A549 (cell line): ENCODE results near the gene RIMS4. TPM values are rescaled to one million over a fixed set of nuclear protein-coding genes. Genes with fewer than 3 reads are reported as not detected.

ENCODE experiments used
- ATAC-seq, 2 experiments: fragments of 200-7000 bp in 1 of 2; fragments of >200 bp in 1 of 2; cut with Nextera tagmentation in 1 of 2; cut with Tn5 transposase in 1 of 2; 3 replicates each; pipeline versions ENCODE4 v1.8.0 to v1.9.1; 2018 to 2020; ENCODE audit warnings: mild to moderate bottlenecking in 1 of 2, moderate library complexity in 1 of 2
- CTCF ChIA-PET: fragments of 300-600 bp; sonication (Branson Sonifier 250); formaldehyde crosslinking; extraction: SDS; loops from one replicate; lab custom pipeline; 2021; ENCODE audit warnings: antibody characterized with exemption, inconsistent platforms; lab: Yijun Ruan, JAX
- POLR2A ChIA-PET: fragments of 350-600 bp; formaldehyde crosslinking; extraction: SDS; loops from one replicate; lab custom pipeline; 2021; ENCODE audit warnings: antibody characterized with exemption, inconsistent platforms; lab: Yijun Ruan, JAX
- DNase-seq, 2 experiments: peaks; one replicate each; pipeline versions ENCODE4 v3.0.0 to v3.0.0-alpha.2; 2011 to 2016; ENCODE audit warnings: low read depth in 1 of 2, low spot score in 1 of 2
- FAIRE-seq: peaks from 2 replicates; lab custom pipeline; 2011; peaks lifted over from hg19 to GRCh38; lab: Jason Lieb, UNC
- H3K27ac ChIP-seq, 2 experiments: fragments of >200 bp; sonication (Bioruptor Twin); formaldehyde crosslinking; 3 replicates each; pipeline ENCODE4 v1.5.1; 2016 to 2017
- H3K4me1 ChIP-seq: fragments of >200 bp; sonication (Bioruptor Twin); formaldehyde crosslinking; 3 replicates; pipeline ENCODE4 v1.6.1; 2016
- H3K4me2 ChIP-seq: fragments of >200 bp; sonication (Bioruptor Twin); formaldehyde crosslinking; 3 replicates; pipeline ENCODE4 v1.6.1; 2016
- H3K4me3 ChIP-seq: fragments of >200 bp; sonication (Bioruptor Twin); formaldehyde crosslinking; 3 replicates; pipeline ENCODE4 v1.5.1; 2016
- H3K9me3 ChIP-seq: fragments of >200 bp; sonication (Bioruptor Twin); formaldehyde crosslinking; 3 replicates; pipeline ENCODE4 v1.6.1; 2016
- CBX2 ChIP-seq: fragments of 200-600 bp; sonication (generic); IDR thresholded peaks from 2 replicates; pipeline ENCODE4 v1.6.1; 2016; ENCODE audit warnings: low read depth, mild to moderate bottlenecking, borderline replicate concordance
- CHD2 ChIP-seq: fragments of 150-350 bp; IDR thresholded peaks from 2 replicates; pipeline ENCODE4 v1.6.1; 2014; ENCODE audit warnings: low read length; ENCODE audit not compliant: partially characterized antibody
- ESRRA ChIP-seq: fragments of 150-350 bp; IDR thresholded peaks from 2 replicates; pipeline ENCODE4 v1.6.1; 2014; ENCODE audit warnings: mild to moderate bottlenecking, low read length, borderline replicate concordance
- FOSB ChIP-seq: fragments of 250-450 bp; sonication (Bioruptor Pico); IDR thresholded peaks from 2 replicates; pipeline ENCODE4 v1.5.0; 2020; ENCODE audit warnings: mild to moderate bottlenecking, moderate library complexity
- FOSL2 ChIP-seq, 2 experiments: fragments of 450-650 bp in 1 of 2; fragments of >200 bp in 1 of 2; sonication (Bioruptor Twin) in 1 of 2; formaldehyde crosslinking; IDR thresholded peaks; 2 replicates each; pipeline versions ENCODE4 v1.5.0 to v1.6.1; 2016 to 2020; ENCODE audit warnings: mild to moderate bottlenecking in 1 of 2, moderate library complexity in 1 of 2
- FOXS1 ChIP-seq: fragments of 250-450 bp; sonication (Bioruptor Pico); IDR thresholded peaks from 2 replicates; pipeline ENCODE4 v1.5.0; 2020; ENCODE audit warnings: mild to moderate bottlenecking, moderate library complexity
- HOXA7 ChIP-seq: fragments of 250-450 bp; sonication (Bioruptor Pico); IDR thresholded peaks from 2 replicates; pipeline ENCODE4 v1.5.0; 2020; ENCODE audit warnings: mild to moderate bottlenecking, moderate library complexity
- HOXB13 ChIP-seq: fragments of 250-450 bp; sonication (Bioruptor Pico); IDR thresholded peaks from 2 replicates; pipeline ENCODE4 v1.5.0; 2020; ENCODE audit warnings: low read depth, mild to moderate bottlenecking, moderate library complexity
- KDM1A ChIP-seq: fragments of 200-600 bp; sonication (generic); IDR thresholded peaks from 2 replicates; pipeline ENCODE4 v1.6.1; 2016; ENCODE audit warnings: low read depth, mild to moderate bottlenecking
- MAFK ChIP-seq: fragments of 450-650 bp; IDR thresholded peaks from 2 replicates; pipeline ENCODE4 v1.6.1; 2014; ENCODE audit not compliant: partially characterized antibody
- NPAS2 ChIP-seq: fragments of 250-450 bp; sonication (Bioruptor Pico); IDR thresholded peaks from 2 replicates; pipeline ENCODE4 v1.8.0; 2022; ENCODE audit warnings: mild to moderate bottlenecking, moderate library complexity, borderline replicate concordance
- PHF8 ChIP-seq: fragments of 200-600 bp; sonication (generic); IDR thresholded peaks from 2 replicates; pipeline ENCODE4 v1.6.1; 2016; ENCODE audit warnings: low read depth, mild to moderate bottlenecking, antibody characterized with exemption, moderate library complexity, borderline replicate concordance
- POLR2AphosphoS2 ChIP-seq: conservative IDR thresholded peaks from 2 replicates; pipeline ENCODE4 v1.6.1; 2012; ENCODE audit warnings: low read length, improper control_type of control experiment, inconsistent platforms
- RCOR1 ChIP-seq: fragments of 150-350 bp; IDR thresholded peaks from 2 replicates; pipeline ENCODE4 v1.6.1; 2014; ENCODE audit warnings: antibody characterized with exemption, low read length, low read depth
- RNF2 ChIP-seq: fragments of 200-600 bp; sonication (generic); IDR thresholded peaks from 2 replicates; pipeline ENCODE4 v1.6.1; 2016; ENCODE audit warnings: low read depth, mild to moderate bottlenecking, antibody characterized with exemption, moderate library complexity, borderline replicate concordance
- SREBF2 ChIP-seq: fragments of 450-650 bp; IDR thresholded peaks from 2 replicates; pipeline ENCODE4 v1.6.1; 2014; ENCODE audit warnings: mild to moderate bottlenecking, moderate library complexity
- ZSCAN20 ChIP-seq: fragments of 250-450 bp; sonication (Bioruptor Pico); IDR thresholded peaks from 2 replicates; pipeline ENCODE4 v1.8.0; 2022; ENCODE audit warnings: mild to moderate bottlenecking, moderate library complexity
- WGBS: methylation state at CpG from one replicate; pipeline ENCODE4 v1.1.6; 2017; ENCODE audit errors: missing lambda C conversion rate; 5-methylcytosine and 5-hydroxymethylcytosine counted together
- polyA plus RNA-seq, 4 experiments: library from polyadenylated mRNA; depleted of rRNA in 3 of 4; stranded (reverse); fragments of >200 nt; fragmentation: RNase III in 1 of 4; extraction: RNeasy Plus Mini Kit Qiagen cat#74134 plus additional on column Dnase treatment in 1 of 4; gene quantifications; 2 replicates in 3 of 4; 3 replicates in 1 of 4; pipeline ENCODE4 v1.2.3, GENCODE V29; 2011 to 2017
- TF ChIP-seq, protein P1 (sequence below): fragments of 450-650 bp; IDR thresholded peaks from 2 replicates; pipeline ENCODE4 v1.6.1; 2014; ENCODE audit warnings: antibody characterized with exemption
- TF ChIP-seq, protein P2 (sequence below): fragments of >200 bp; sonication (Bioruptor Twin); formaldehyde crosslinking; IDR thresholded peaks from 3 replicates; pipeline ENCODE4 v1.6.1; 2016

Gene RIMS4
- polyA plus RNA-seq, 2 of the 4 experiments (the other 2 are of a cell fraction) = 0.39 to 1.3 TPM

GRCh38 chr20:44770484-44771171 is 39.7 kb downstream of the RIMS4 start:
- ATAC-seq (no peak), DNase-seq (no peak), FAIRE-seq (no peak)
- POLR2A ChIA-PET = no interaction called here
- Histone ChIP-seq H3K27ac (no peak overlapping the region), H3K9me3 (no peaks in the 10 kb centered on the region), H3K4me1 (no peaks in the 10 kb centered on the region), H3K4me3 (no peak overlapping the region)
- WGBS = 34% methylated on average over 11 of the region's 11 CpGs
- CTCF ChIA-PET = interaction anchor here (1.9 to 4.1 kb wide), 3 partner anchors 20 to 23 kb away, joined by 4 to 22 read pairs (median 6); no protein-coding TSS in a partner anchor
- TF ChIP-seq RCOR1 (no peak), ESRRA (peak; percentile 68; the same call in 1 of the 2 replicates), RNF2 (no peak), FOSL2 (IDR thresholded peaks at IDR 0.05) (no peak), FOSL2 (CRISPR knock-in tag; IDR thresholded peaks at IDR 0.05) (no peak)
- TF ChIP-seq, all 56 proteins: peak for 1
- no peak overlapping the region for H3K4me2 ChIP-seq

DNA sequence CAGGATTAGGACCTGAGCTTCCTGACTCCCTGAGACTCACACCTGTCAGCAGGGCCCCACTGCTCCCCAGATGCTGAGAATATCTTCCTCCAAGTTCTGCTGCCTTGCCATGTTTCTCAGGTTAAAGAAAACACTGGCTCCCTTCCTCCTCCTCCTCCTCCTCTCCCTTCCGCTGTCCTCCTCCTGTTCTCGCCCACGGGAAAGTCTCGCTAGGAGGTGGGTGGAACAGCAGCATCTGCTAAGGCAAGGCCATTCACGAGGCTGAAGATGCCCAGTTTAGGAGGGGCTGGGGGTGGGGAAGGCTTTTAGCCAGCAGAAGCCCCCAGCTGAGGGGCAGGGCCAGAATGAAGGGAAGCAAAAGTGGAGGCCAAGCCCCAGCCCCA is 40.9 kb downstream of the RIMS4 start:
- ATAC-seq = no peak
- Histone ChIP-seq H3K4me3 (no peak overlapping the region), H3K4me2 (no peak overlapping the region), H3K27ac (no peak overlapping the region), H3K4me1 (no peaks in the 10 kb centered on the region), H3K9me3 (no peaks in the 10 kb centered on the region)
- no peak for FAIRE-seq
- ChIA-PET CTCF (interaction anchor here (1.2 to 4.1 kb wide), 4 partner anchors 14 to 29 kb away, joined by 3 to 22 read pairs (median 9); no protein-coding TSS in a partner anchor), POLR2A (no interaction called here)
- TF ChIP-seq KDM1A = no peak
- no peak for TF ChIP-seq SREBF2
- no peak for TF ChIP-seq POLR2AphosphoS2
- no peak for TF ChIP-seq ZSCAN20 (CRISPR knock-in tag)
- TF ChIP-seq, protein P1, sequence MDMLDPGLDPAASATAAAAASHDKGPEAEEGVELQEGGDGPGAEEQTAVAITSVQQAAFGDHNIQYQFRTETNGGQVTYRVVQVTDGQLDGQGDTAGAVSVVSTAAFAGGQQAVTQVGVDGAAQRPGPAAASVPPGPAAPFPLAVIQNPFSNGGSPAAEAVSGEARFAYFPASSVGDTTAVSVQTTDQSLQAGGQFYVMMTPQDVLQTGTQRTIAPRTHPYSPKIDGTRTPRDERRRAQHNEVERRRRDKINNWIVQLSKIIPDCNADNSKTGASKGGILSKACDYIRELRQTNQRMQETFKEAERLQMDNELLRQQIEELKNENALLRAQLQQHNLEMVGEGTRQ = no peak
- TF ChIP-seq, protein P2, sequence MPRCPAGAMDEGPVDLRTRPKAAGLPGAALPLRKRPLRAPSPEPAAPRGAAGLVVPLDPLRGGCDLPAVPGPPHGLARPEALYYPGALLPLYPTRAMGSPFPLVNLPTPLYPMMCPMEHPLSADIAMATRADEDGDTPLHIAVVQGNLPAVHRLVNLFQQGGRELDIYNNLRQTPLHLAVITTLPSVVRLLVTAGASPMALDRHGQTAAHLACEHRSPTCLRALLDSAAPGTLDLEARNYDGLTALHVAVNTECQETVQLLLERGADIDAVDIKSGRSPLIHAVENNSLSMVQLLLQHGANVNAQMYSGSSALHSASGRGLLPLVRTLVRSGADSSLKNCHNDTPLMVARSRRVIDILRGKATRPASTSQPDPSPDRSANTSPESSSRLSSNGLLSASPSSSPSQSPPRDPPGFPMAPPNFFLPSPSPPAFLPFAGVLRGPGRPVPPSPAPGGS = no peak
- TF ChIP-seq HOXA7 (CRISPR knock-in tag) = no peak
- TF ChIP-seq NPAS2 (CRISPR knock-in tag) = no peak
- no peak for DNase-seq
- 59% methylated on average over 5 of the region's 5 CpGs for WGBS

- no peak for FAIRE-seq
- Histone ChIP-seq H3K4me3 (no peak overlapping the region), H3K9me3 (no peaks in the 10 kb centered on the region), H3K27ac (no peak overlapping the region), H3K4me2 (no peak overlapping the region), H3K4me1 (no peaks in the 10 kb centered on the region)
- ATAC-seq = no peak
- ChIA-PET CTCF (interaction anchor here (1.0 to 4.1 kb wide), 5 partner anchors 14 to 98 kb away, joined by 3 to 22 read pairs (median 9); no protein-coding TSS in a partner anchor), POLR2A (no interaction called here)
- TF ChIP-seq FOXS1 (CRISPR knock-in tag) (no peak), FOSB (CRISPR knock-in tag) (no peak), PHF8 (no peak), HOXB13 (CRISPR knock-in tag) (no peak), MAFK (no peak), CBX2 (no peak), FOSL2 (IDR thresholded peaks at IDR 0.05) (no peak), FOSL2 (CRISPR knock-in tag; IDR thresholded peaks at IDR 0.05) (no peak), ESRRA (no peak), CHD2 (no peak)
- WGBS = 13% methylated on average over 5 of the region's 5 CpGs
- no peak for DNase-seq
Measured at GRCh38 chr20:44768854-44769480, 41.4 kb downstream of the RIMS4 start.
